Parathyroid adenoma (tissue), 2 donors: ENCODE results near the gene NKX3-2.
A peak's percentile ranks its signal among the peaks of the same experiment; 100 is the strongest.

ENCODE experiments used
- H2AFZ ChIP-seq: fragments of 300-600 bp; sonication (generic); one replicate; pipeline ENCODE4 v1.7.0; 2017; ENCODE audit warnings: antibody characterized with exemption, mild to moderate bottlenecking
- H3K27ac ChIP-seq: fragments of 300-600 bp; sonication (generic); one replicate; pipeline ENCODE4 v1.7.0; 2017
- H3K27me3 ChIP-seq: fragments of 300-600 bp; sonication (generic); one replicate; pipeline ENCODE4 v1.7.0; 2017; ENCODE audit warnings: low read length; ENCODE audit not compliant: control insufficient read depth, insufficient read depth
- H3K36me3 ChIP-seq: fragments of 300-600 bp; sonication (generic); one replicate; pipeline ENCODE4 v1.7.0; 2017; ENCODE audit warnings: low read length; ENCODE audit not compliant: control insufficient read depth, insufficient read depth
- H3K4me1 ChIP-seq: fragments of 300-600 bp; sonication (generic); one replicate; pipeline ENCODE4 v1.7.0; 2017; ENCODE audit warnings: control low read depth
- H3K4me2 ChIP-seq: fragments of 300-600 bp; sonication (generic); one replicate; pipeline ENCODE4 v1.7.0; 2017; ENCODE audit warnings: low read length
- H3K4me3 ChIP-seq: fragments of 300-600 bp; sonication (generic); one replicate; pipeline ENCODE4 v1.7.0; 2017; ENCODE audit warnings: low read depth, low read length
- H3K79me2 ChIP-seq: fragments of 300-600 bp; sonication (generic); one replicate; pipeline ENCODE4 v1.7.0; 2017; ENCODE audit warnings: control low read depth
- H3K9ac ChIP-seq: fragments of 300-600 bp; sonication (generic); one replicate; pipeline ENCODE4 v1.7.0; 2017; ENCODE audit warnings: mild to moderate bottlenecking
- H3K9me3 ChIP-seq: fragments of 300-600 bp; sonication (generic); one replicate; pipeline ENCODE4 v1.7.0; 2017; ENCODE audit warnings: low read length; ENCODE audit not compliant: control insufficient read depth
- TF ChIP-seq, protein P1 (sequence below): fragments of 300-600 bp; sonication (generic); IDR thresholded peaks from one replicate; pipeline ENCODE4 v1.7.0; 2017; ENCODE audit warnings: antibody characterized with exemption, mild to moderate bottlenecking
- donor health status: primary hyperparathyroidism.

NKX3-2 gene

DNA sequence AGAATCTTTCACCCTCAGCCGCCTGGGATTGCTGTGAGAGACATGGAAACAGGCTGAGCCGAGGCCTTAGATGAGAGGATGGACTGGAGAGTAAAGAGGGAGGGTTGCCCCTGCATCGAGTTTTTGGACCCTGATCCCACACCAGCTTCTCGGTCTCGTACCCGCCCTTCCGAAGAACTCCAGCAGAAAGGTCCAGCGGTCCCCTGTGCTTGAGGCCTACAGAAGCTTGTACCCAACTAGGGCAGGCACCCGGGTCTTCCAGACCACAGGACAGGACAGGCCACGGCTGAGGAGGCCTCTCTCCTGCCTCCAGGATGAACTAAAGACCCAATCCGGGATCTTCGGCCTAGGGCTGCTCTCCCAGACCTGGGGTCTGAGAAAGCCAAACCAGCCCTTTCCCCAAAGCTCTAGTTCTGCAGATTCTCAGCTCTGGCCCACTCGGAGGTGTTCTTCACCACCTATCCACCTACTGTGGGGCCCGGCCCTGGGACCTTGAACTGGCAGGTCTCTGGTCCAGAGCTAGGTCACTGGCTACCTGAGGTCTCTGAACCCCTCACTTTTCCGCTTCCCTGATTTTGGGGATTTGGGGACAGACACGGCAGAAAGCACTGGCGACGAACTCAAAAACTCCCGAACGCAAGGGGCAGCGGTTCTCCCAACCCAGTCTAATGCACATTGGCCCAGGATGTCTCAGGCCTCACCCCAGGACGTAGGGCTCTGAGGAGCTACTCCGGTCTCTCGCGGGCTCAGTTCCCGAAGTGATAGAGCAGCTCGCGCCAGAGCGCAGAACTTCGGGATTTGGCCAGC lies 1.1 kb downstream of the NKX3-2 start:
- peak overlapping the region; percentile 86 for H3K4me2 ChIP-seq
- no peaks in the 10 kb centered on the region for H3K4me1 ChIP-seq
- no peaks in the 10 kb centered on the region for H3K79me2 ChIP-seq
- H3K4me3 ChIP-seq: peak overlapping the region; percentile 45
- H3K27me3 ChIP-seq: peaks cover 13% of the 10 kb centered on the region
- TF ChIP-seq, protein P1, sequence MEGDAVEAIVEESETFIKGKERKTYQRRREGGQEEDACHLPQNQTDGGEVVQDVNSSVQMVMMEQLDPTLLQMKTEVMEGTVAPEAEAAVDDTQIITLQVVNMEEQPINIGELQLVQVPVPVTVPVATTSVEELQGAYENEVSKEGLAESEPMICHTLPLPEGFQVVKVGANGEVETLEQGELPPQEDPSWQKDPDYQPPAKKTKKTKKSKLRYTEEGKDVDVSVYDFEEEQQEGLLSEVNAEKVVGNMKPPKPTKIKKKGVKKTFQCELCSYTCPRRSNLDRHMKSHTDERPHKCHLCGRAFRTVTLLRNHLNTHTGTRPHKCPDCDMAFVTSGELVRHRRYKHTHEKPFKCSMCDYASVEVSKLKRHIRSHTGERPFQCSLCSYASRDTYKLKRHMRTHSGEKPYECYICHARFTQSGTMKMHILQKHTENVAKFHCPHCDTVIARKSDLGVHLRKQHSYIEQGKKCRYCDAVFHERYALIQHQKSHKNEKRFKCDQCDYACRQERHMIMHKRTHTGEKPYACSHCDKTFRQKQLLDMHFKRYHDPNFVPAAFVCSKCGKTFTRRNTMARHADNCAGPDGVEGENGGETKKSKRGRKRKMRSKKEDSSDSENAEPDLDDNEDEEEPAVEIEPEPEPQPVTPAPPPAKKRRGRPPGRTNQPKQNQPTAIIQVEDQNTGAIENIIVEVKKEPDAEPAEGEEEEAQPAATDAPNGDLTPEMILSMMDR: no peak
- H2AFZ ChIP-seq: no peak overlapping the region
- no peak overlapping the region for H3K27ac ChIP-seq
- H3K9ac ChIP-seq: no peak overlapping the region
- no peaks in the 10 kb centered on the region for H3K36me3 ChIP-seq
- H3K9me3 ChIP-seq: no peaks in the 10 kb centered on the region

DNA sequence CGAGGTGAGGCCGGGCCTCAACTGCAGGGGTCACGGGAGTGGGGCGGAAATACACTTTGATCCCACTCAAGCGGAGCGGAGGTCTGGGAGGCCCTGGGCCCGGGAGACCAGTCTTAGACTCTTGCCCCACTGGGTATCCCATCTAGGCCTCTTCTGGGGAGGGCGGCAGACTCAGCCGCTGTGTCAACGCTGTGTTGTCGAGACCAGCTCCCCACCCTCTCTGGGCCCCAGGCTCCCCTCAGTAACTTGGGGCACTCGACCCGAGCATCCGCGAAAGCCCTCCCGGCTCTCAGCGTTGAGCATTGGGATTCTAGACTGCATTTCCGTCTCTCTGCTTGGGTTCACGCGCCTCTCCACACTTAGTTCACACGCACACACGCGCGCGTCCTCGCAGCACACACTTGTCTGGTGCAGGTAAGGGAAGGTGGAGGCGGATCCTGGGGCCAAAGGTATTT lies 1.7 kb downstream of the NKX3-2 start:
- H3K9ac ChIP-seq: no peak overlapping the region
- H3K4me3 ChIP-seq: no peak overlapping the region
- no peaks in the 10 kb centered on the region for H3K4me1 ChIP-seq
- peaks cover 13% of the 10 kb centered on the region for H3K27me3 ChIP-seq
- TF ChIP-seq, protein P1: no peak
- no peaks in the 10 kb centered on the region for H3K36me3 ChIP-seq
- H3K79me2 ChIP-seq: no peaks in the 10 kb centered on the region
- H3K4me2 ChIP-seq: no peak overlapping the region
- H3K9me3 ChIP-seq: no peaks in the 10 kb centered on the region
- no peak overlapping the region for H3K27ac ChIP-seq
- no peak overlapping the region for H2AFZ ChIP-seq

DNA sequence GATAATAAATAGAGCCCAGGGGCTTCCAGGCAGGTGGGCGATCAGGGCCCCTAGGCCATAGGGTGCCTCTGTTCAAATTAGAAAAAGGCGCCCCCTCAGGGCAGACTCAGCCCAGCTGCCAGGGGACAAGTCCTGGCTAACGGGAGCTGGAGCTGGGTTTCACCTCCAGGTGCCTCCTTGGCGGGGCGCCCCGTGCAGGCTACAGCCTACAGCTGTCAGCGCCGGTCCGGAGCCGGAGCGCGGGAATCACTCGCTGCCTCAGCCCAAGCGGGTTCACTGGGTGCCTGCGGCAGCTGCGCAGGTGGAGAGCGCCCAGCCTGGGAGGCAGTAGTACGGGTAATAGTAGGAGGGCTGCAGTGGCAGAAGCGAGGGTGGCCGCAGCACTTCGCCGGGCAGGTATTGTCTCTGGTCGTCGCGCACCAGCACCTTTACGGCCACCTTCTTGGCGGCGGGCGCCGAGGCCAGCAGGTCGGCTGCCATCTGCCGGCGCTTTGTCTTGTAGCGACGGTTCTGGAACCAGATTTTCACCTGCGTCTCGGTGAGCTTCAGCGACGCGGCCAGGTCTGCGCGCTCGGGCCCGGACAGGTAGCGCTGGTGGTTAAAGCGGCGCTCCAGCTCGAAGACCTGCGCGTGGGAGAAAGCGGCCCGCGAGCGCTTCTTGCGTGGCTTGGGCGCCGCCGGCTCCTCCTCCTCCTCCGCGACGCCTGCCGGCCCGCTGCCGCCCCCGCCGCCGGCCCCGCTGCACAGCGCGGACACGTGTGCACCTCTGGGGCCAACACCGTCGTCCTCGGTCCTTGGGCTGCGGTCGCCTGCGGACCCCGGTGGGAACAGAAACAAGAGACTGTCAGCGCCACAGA lies 2.4 kb downstream of the NKX3-2 start:
- H3K9me3 ChIP-seq: no peaks in the 10 kb centered on the region
- no peak overlapping the region for H2AFZ ChIP-seq
- H3K4me1 ChIP-seq: no peaks in the 10 kb centered on the region
- H3K27me3 ChIP-seq: peaks cover 11% of the 10 kb centered on the region
- H3K9ac ChIP-seq: no peak overlapping the region
- TF ChIP-seq, protein P1: no peak
- H3K79me2 ChIP-seq: no peaks in the 10 kb centered on the region
- H3K4me3 ChIP-seq: no peak overlapping the region
- H3K27ac ChIP-seq: no peak overlapping the region
- H3K36me3 ChIP-seq: no peaks in the 10 kb centered on the region
- no peak overlapping the region for H3K4me2 ChIP-seq

DNA sequence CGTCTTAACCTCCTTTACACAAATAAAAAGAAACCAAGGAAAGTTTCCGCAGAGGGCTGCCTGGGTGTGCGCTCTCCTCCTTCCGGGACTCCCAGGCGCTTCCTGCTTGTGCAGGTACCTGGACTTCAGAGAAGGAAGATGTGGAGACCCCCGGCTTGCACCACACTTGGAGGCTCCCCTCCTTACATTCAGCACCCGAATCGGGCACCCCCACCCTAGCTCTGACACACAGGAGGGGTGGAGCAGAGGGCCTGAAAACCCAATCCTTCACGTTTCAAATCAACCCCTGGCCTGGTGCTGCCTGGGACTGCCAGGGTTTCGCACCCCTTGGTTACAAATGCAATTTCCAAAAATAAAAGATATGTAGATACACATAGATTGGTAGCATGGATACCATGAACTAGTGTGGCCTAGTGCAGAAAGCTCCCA lies 3.1 kb downstream of the NKX3-2 start:
- Histone ChIP-seq H3K4me1 (no peaks in the 10 kb centered on the region), H3K27me3 (peaks cover 3% of the 10 kb centered on the region), H3K9me3 (no peaks in the 10 kb centered on the region)

More for the DNA sequence above, 3.1 kb downstream of the NKX3-2 start:
- TF ChIP-seq, protein P1: no peak
- Histone ChIP-seq H3K27ac (no peak overlapping the region), H2AFZ (no peak overlapping the region), H3K79me2 (no peaks in the 10 kb centered on the region), H3K4me3 (no peak overlapping the region), H3K4me2 (no peak overlapping the region), H3K36me3 (no peaks in the 10 kb centered on the region), H3K9ac (no peak overlapping the region)
